Measurements from ENCODE around the gene ARHGAP18. TPM values are rescaled to one million over a fixed set of nuclear protein-coding genes. Genes with fewer than 3 reads are reported as not detected.

ARHGAP18 gene
- total and polyA plus RNA-seq, 2 of the 13 experiments (the other 11 are each of a cell fraction or from before 2014, with no cell fraction given): 58.2 to 115 TPM

GRCh38 chr6:129638055-129638684, 71.8 kb downstream of the ARHGAP18 start (continued):
- TF ChIP-seq AHDC1 (CRISPR knock-in tag; IDR thresholded peaks at IDR 0.05; ENCODE audit: borderline replicate concordance) (peak; percentile 53; the same call in 1 of the 2 replicates), SP2 (CRISPR knock-in tag; IDR thresholded peaks at IDR 0.05) (no peak), SMYD3 (CRISPR knock-in tag; IDR thresholded peaks at IDR 0.05) (no peak), ZBTB10 (CRISPR knock-in tag; IDR thresholded peaks at IDR 0.05; ENCODE audit: borderline replicate concordance) (no peak), HNF1B (CRISPR knock-in tag; IDR thresholded peaks at IDR 0.05) (0 out of 2 replicates have a peak, but pooled peaks have one; percentile 23), MED1 (CRISPR knock-in tag; IDR thresholded peaks at IDR 0.05) (peak; percentile 56; the same call in 1 of the 2 replicates), SOX6 (IDR thresholded peaks at IDR 0.05) (no peak), SOX6 (CRISPR knock-in tag; IDR thresholded peaks at IDR 0.05) (peak; percentile 84), SALL1 (CRISPR knock-in tag; IDR thresholded peaks at IDR 0.05) (peak; percentile 45; the same call in 1 of the 2 replicates), ARID2 (CRISPR knock-in tag; IDR thresholded peaks at IDR 0.05; ENCODE audit: borderline replicate concordance) (0 out of 2 replicates have a peak, but pooled peaks have one; percentile 50), ZMYM2 (CRISPR knock-in tag; IDR thresholded peaks at IDR 0.05) (0 out of 2 replicates have a peak, but pooled peaks have one; percentile 34), ELF3 (CRISPR knock-in tag; IDR thresholded peaks at IDR 0.05) (peak; percentile 47; the same call in 1 of the 2 replicates), DPF2 (CRISPR knock-in tag; IDR thresholded peaks at IDR 0.05; ENCODE audit: borderline replicate concordance, low read depth) (0 out of 2 replicates have a peak, but pooled peaks have one; percentile 34), MIXL1 (CRISPR knock-in tag; IDR thresholded peaks at IDR 0.05) (no peak), BCL6 (CRISPR knock-in tag; IDR thresholded peaks at IDR 0.05) (peak; percentile 95)
- TF ChIP-seq, protein P1, sequence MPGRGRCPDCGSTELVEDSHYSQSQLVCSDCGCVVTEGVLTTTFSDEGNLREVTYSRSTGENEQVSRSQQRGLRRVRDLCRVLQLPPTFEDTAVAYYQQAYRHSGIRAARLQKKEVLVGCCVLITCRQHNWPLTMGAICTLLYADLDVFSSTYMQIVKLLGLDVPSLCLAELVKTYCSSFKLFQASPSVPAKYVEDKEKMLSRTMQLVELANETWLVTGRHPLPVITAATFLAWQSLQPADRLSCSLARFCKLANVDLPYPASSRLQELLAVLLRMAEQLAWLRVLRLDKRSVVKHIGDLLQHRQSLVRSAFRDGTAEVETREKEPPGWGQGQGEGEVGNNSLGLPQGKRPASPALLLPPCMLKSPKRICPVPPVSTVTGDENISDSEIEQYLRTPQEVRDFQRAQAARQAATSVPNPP (CRISPR knock-in tag; IDR thresholded peaks at IDR 0.05): no peak
